K562 (cell line): ENCODE results near the gene ZNF615. TPM values are rescaled to one million over a fixed set of nuclear protein-coding genes. Genes with fewer than 3 reads are reported as not detected.

ENCODE experiments used
- ATAC-seq: fragments of 200-7000 bp; cut with Tn5 transposase; 3 replicates; pipeline ENCODE4 v1.9.1; 2020; ENCODE audit warnings: moderate library complexity
- BruUV-seq: library from RNA; stranded (reverse); fragments of 400-500 nt; replicated peaks from 2 replicates; lab custom pipeline; 2021; lab: Mats Ljungman, UMichigan
- CTCF ChIA-PET: fragments of 300-600 bp; formaldehyde crosslinking; extraction: SDS; loops from one replicate; lab custom pipeline; 2021; ENCODE audit warnings: low intra/inter-chr PET ratio; lab: Yijun Ruan, JAX
- POLR2A ChIA-PET: fragments of 300-600, 350-650 bp; sonication (Branson Sonifier 250); formaldehyde crosslinking; extraction: SDS; loops from one replicate; lab custom pipeline; 2021; ENCODE audit warnings: antibody characterized with exemption, inconsistent platforms; lab: Yijun Ruan, JAX
- DNase-seq, 4 experiments: peaks; one replicate each; pipeline versions ENCODE4 v3.0.0 to v3.0.0-alpha.2; 2011 to 2018; ENCODE audit warnings: low spot score in 3 of 4, mixed read lengths in 3 of 4; ENCODE audit errors: extremely low read depth in 1 of 4
- FAIRE-seq: peaks from 2 replicates; lab custom pipeline; 2011; peaks lifted over from hg19 to GRCh38; lab: Jason Lieb, UNC
- H2AFZ ChIP-seq: 2 replicates; pipeline ENCODE4 v1.6.0; 2011; ENCODE audit warnings: low read depth, low read length, control low read depth, inconsistent platforms
- H3K27ac ChIP-seq: fragments of 200-600 bp; 3 replicates; pipeline ENCODE4 v1.8.0; 2011; ENCODE audit warnings: low read depth, mild to moderate bottlenecking, control low read depth, inconsistent platforms, low read length, moderate library complexity, mixed read lengths; ENCODE audit errors: extremely low read depth
- H3K27me3 ChIP-seq, 2 experiments: fragments of 300-600 bp in 1 of 2; 2 replicates in 1 of 2; 3 replicates in 1 of 2; pipeline versions ENCODE4 v1.6.0 to v1.8.0; 2011; ENCODE audit warnings: inconsistent platforms in 2 of 2, low read length in 2 of 2, mild to moderate bottlenecking in 1 of 2, mixed read lengths in 1 of 2, moderate library complexity in 1 of 2; ENCODE audit not compliant: control insufficient read depth in 2 of 2, insufficient read depth in 2 of 2
- H3K36me3 ChIP-seq: fragments of 300-600 bp; 3 replicates; pipeline ENCODE4 v1.8.0; 2011; ENCODE audit warnings: mild to moderate bottlenecking, low read length, inconsistent platforms; ENCODE audit not compliant: control insufficient read depth, insufficient read depth
- H3K4me1 ChIP-seq, 2 experiments: fragments of 200-600 bp in 1 of 2; replicated peaks in 1 of 2; 2 replicates in 1 of 2; 3 replicates in 1 of 2; pipeline versions ENCODE4 v1.5.1 to v1.8.0; 2011; ENCODE audit warnings: inconsistent platforms in 2 of 2, low read length in 2 of 2, mild to moderate bottlenecking in 1 of 2, mixed read lengths in 1 of 2, moderate library complexity in 1 of 2; ENCODE audit not compliant: control insufficient read depth in 2 of 2, insufficient read depth in 2 of 2
- H3K4me2 ChIP-seq: 2 replicates; pipeline ENCODE4 v1.6.1; 2011; ENCODE audit warnings: low read length, control low read depth, inconsistent platforms, mixed read lengths; ENCODE audit not compliant: insufficient read depth
- H3K4me3 ChIP-seq: fragments of 200-600 bp; sonication (generic), shearing (Covaris generic); 2 replicates; pipeline ENCODE4 v1.5.1; 2016; ENCODE audit warnings: control low read depth, inconsistent platforms
- H3K79me2 ChIP-seq: fragments of 200-600 bp; 3 replicates; pipeline ENCODE4 v1.8.0; 2011; ENCODE audit warnings: low read length, inconsistent platforms; ENCODE audit not compliant: control insufficient read depth, insufficient read depth
- H3K9ac ChIP-seq, 2 experiments: 2 replicates each; pipeline versions ENCODE4 v1.6.0 to v1.6.1; 2011; ENCODE audit warnings: low read depth in 2 of 2, low read length in 2 of 2, control low read depth in 1 of 2, inconsistent platforms in 1 of 2, mild to moderate bottlenecking in 1 of 2, mixed read lengths in 1 of 2; ENCODE audit not compliant: insufficient read depth in 1 of 2
- H3K9me1 ChIP-seq: one replicate; pipeline ENCODE4 v1.6.0; 2011; ENCODE audit warnings: inconsistent platforms, mild to moderate bottlenecking, low read length, moderate library complexity; ENCODE audit not compliant: control insufficient read depth, insufficient read depth
- H3K9me3 ChIP-seq: replicated peaks from 2 replicates; pipeline ENCODE4 v1.5.1; 2011; ENCODE audit warnings: low read depth, low read length, inconsistent platforms; ENCODE audit not compliant: control insufficient read depth, insufficient read depth
- H4K20me1 ChIP-seq: replicated peaks from 2 replicates; pipeline ENCODE4 v1.6.1; 2011; ENCODE audit warnings: low read length, inconsistent platforms, mixed read lengths; ENCODE audit not compliant: control insufficient read depth, insufficient read depth
- CBX1 ChIP-seq: sonication (generic); IDR thresholded peaks from 2 replicates; pipeline ENCODE4 v1.6.1; 2016; ENCODE audit warnings: antibody characterized with exemption, low read depth, mild to moderate bottlenecking
- GTF2B ChIP-seq: IDR thresholded peaks from 2 replicates; pipeline ENCODE4 v1.6.1; 2011; ENCODE audit not compliant: insufficient read length; ENCODE audit errors: extremely low read depth
- HINFP ChIP-seq: fragments of 450-650 bp; conservative IDR thresholded peaks from 2 replicates; pipeline ENCODE4 v1.6.1; 2016; ENCODE audit warnings: missing genetic modification characterization, low read depth, mild to moderate bottlenecking, control low read depth, missing compliant biosample characterization
- KDM4B ChIP-seq, 2 experiments: fragments of 450-650 bp in 1 of 2; sonication (generic) in 1 of 2; IDR thresholded peaks; 2 replicates each; pipeline ENCODE4 v1.6.1; 2016 to 2017; ENCODE audit warnings: borderline replicate concordance in 2 of 2, antibody characterized with exemption in 1 of 2, low read depth in 1 of 2, mild to moderate bottlenecking in 1 of 2
- MBD2 ChIP-seq: sonication (generic); IDR thresholded peaks from 2 replicates; pipeline ENCODE4 v1.6.1; 2016; ENCODE audit warnings: low read depth, borderline replicate concordance
- MYC ChIP-seq, 2 experiments: fragments of 250-450 bp in 1 of 2; sonication (Bioruptor Pico) in 1 of 2; IDR thresholded peaks; 2 replicates each; pipeline versions ENCODE4 v1.5.1 to v1.6.1; 2012 to 2021; ENCODE audit warnings: low read depth in 2 of 2, borderline replicate concordance in 1 of 2, improper control_type of control experiment in 1 of 2, low read length in 1 of 2, mild to moderate bottlenecking in 1 of 2, moderate library complexity in 1 of 2
- SUPT5H ChIP-seq: fragments of 450-650 bp; IDR thresholded peaks from 2 replicates; pipeline ENCODE4 v1.6.1; 2016
- TEAD4 ChIP-seq, 2 experiments: sonication (generic) in 1 of 2; formaldehyde crosslinking in 1 of 2; IDR thresholded peaks; 2 replicates each; pipeline versions ENCODE4 v1.6.1 to v1.8.0; 2012 to 2022; ENCODE audit warnings: borderline replicate concordance in 1 of 2, inconsistent platforms in 1 of 2, low read length in 1 of 2, mild to moderate bottlenecking in 1 of 2, missing genetic modification reagents in 1 of 2
- ZC3H4 ChIP-seq: sonication (generic); formaldehyde crosslinking; IDR thresholded peaks from 2 replicates; pipeline ENCODE4 v1.9.0; 2021; ENCODE audit warnings: missing genetic modification reagents, borderline replicate concordance
- ZNF316 ChIP-seq: fragments of 450-650 bp; IDR thresholded peaks from 2 replicates; pipeline ENCODE4 v1.6.1; 2016
- ZNF395 ChIP-seq: fragments of 200-800 bp; sonication (Bioruptor generic); IDR thresholded peaks from 2 replicates; pipeline ENCODE4 v1.6.1; 2017; ENCODE audit warnings: missing genetic modification characterization, missing compliant biosample characterization
- whole genome bisulfite sequencing: fragments of 100-300 bp; shearing (Covaris generic); methylation state at CpG from one replicate; pipeline ENCODE4 v1.1.6; 2016; ENCODE audit warnings: low coverage, mixed read lengths; ENCODE audit not compliant: insufficient coverage; ENCODE audit errors: missing lambda C conversion rate; 5-methylcytosine and 5-hydroxymethylcytosine counted together
- in situ Hi-C: fragments of 300-500 bp; cut with MboI; formaldehyde crosslinking; loops from 4 replicates; pipeline ENCODE4 v1.15.0; 2018; ENCODE audit warnings: inconsistent platforms, mixed read lengths
- intact Hi-C: fragments of 100-400 bp; cut with micrococcal nuclease; formaldehyde crosslinking; loops from 2 replicates; pipeline ENCODE4 v1.14.2; 2022
- polyA plus RNA-seq, 8 experiments: library from polyadenylated mRNA; depleted of rRNA in 4 of 8; stranded (reverse) in 5 of 8; unstranded in 3 of 8; fragments of >200 nt; fragmentation: Nextera tagmentation in 2 of 8; fragmentation: Illumina TruSeq in 1 of 8; extraction: Ambion mirVana in 2 of 8; extraction: Trizol in 1 of 8; gene quantifications; 2 replicates each; pipeline versions ENCODE4 v1.2.1 to v1.2.3, GENCODE V29; 2011 to 2014; ENCODE audit warnings: inconsistent platforms in 1 of 8, missing spikeins in 1 of 8
- total RNA-seq, 7 experiments: library from RNA; depleted of rRNA in 6 of 7; stranded (reverse); fragments of >200 nt in 6 of 7; fragmentation: Illumina TruSeq in 2 of 7; extraction: Trizol in 2 of 7; gene quantifications; 2 replicates each; pipeline versions ENCODE4 v1.2.1 to v1.2.3, GENCODE V29; 2011 to 2021; ENCODE audit warnings: low replicate concordance in 1 of 7

Gene ZNF615
- total and polyA plus RNA-seq, 9 of the 15 experiments (the other 6 are each of a cell fraction or from before 2014, with no cell fraction given) = 1.2 to 4.4 (median 2.7) TPM

GRCh38 chr19:51978882-51979281, 29.1 kb downstream of the ZNF615 start:
- 7% methylated on average over 4 of the region's 4 CpGs for WGBS
- H2AFZ ChIP-seq = no peak overlapping the region
- TF ChIP-seq ZNF395 (CRISPR knock-in tag) = no peak
- TF ChIP-seq MYC (IDR thresholded peaks at IDR 0.05; ENCODE audit: low read depth, low read length) = no peak
- no peak for TF ChIP-seq MYC (CRISPR knock-in tag; IDR thresholded peaks at IDR 0.05; ENCODE audit: borderline replicate concordance, low read depth)
- TF ChIP-seq ZNF316 = no peak
- no peak for TF ChIP-seq TEAD4 (IDR thresholded peaks at IDR 0.05; ENCODE audit: low read length)
- TF ChIP-seq TEAD4 (CRISPR knock-in tag; IDR thresholded peaks at IDR 0.05; ENCODE audit: borderline replicate concordance) = no peak
- no peak for TF ChIP-seq SUPT5H
- no peak for TF ChIP-seq GTF2B
- no peak for TF ChIP-seq CBX1
- no peak for TF ChIP-seq MBD2
- no peak for TF ChIP-seq HINFP (tag)
- TF ChIP-seq KDM4B (IDR thresholded peaks at IDR 0.05; ENCODE audit: borderline replicate concordance in 2 of 2, low read depth in 1 of 2) = no peak
- TF ChIP-seq ZC3H4 (CRISPR knock-in tag) = no peak
- POLR2A ChIA-PET = no interaction called here
- FAIRE-seq (no peak), DNase-seq (no peak), ATAC-seq (no peak)
- intact Hi-C loops = no loop called here
- H3K27ac ChIP-seq = no peak overlapping the region
- no peak overlapping the region for H3K9ac ChIP-seq
- H3K4me2 ChIP-seq = no peak overlapping the region
- H3K9me1 ChIP-seq = no peaks in the 10 kb centered on the region
- CTCF ChIA-PET = no interaction called here
- no peaks in the 10 kb centered on the region for H3K79me2 ChIP-seq
- no peaks in the 10 kb centered on the region for H3K36me3 ChIP-seq
- H3K9me3 ChIP-seq = peaks cover 2% of the 10 kb centered on the region
- H4K20me1 ChIP-seq = no peaks in the 10 kb centered on the region
- H3K4me1 ChIP-seq = no peaks in the 10 kb centered on the region
- no peaks in the 10 kb centered on the region for H3K27me3 ChIP-seq
- H3K4me3 ChIP-seq = no peak overlapping the region
- no TSS peak for BruUV-seq
- in situ Hi-C loops = no loop called here
